ENCODE data around the gene SUN1.
"Not testable (repeated sequence)": the region's sequence is repeated elsewhere in the genome, so short reads cannot be mapped to it uniquely, and the experiment has no call there.

The SUN1 gene

DNA sequence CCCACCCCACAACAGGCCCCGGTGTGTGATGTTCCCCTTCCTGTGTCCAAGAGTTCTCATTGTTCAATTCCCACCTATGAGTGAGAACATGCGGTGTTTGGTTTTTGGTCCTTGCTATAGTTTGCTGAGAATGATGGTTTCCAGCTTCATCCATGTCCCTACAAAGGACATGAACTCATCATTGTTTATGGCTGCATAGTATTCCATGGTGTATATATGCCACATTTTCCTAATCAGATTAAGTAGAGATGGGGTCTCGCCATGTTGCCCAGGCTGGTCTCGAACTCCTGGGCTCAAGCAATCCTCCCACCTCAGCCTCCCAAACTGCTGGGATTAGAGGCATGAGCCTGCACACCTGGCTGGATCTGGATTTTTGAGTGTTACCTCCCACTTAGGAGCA lies 28.5 kb upstream of the SUN1 start:
- not testable (repeated sequence) for DNase-seq (ENCODE audit: low read depth in 1 of 2, low spot score in 1 of 2)

DNA sequence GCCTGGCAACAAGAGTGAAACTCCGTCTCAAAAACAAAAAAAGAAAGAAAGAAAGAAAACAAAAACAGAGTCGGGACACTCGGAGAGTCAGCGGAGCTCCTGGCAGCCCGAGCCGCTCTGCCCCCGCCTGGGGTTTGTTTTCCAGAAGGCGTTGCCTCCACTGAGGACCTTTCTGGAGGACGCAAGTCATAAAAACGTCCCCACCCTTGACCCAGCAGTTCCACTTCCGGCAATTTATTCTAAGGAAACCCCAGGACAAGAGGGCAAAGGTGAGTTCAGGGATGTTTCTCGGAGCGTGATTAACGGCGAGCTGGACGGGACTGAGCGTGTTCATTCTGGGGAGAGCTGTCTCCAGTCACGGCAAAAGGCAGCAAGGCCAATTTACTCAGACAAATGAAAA lies 27.0 kb upstream of the SUN1 start:
- DNase-seq (ENCODE audit: low read depth in 1 of 2, low spot score in 1 of 2) = no peak

- no peak for DNase-seq (ENCODE audit: low read depth in 1 of 2, low spot score in 1 of 2)
These were observed 16.7 kb upstream of the SUN1 start for GRCh38 chr7:815284-816216.

DNA sequence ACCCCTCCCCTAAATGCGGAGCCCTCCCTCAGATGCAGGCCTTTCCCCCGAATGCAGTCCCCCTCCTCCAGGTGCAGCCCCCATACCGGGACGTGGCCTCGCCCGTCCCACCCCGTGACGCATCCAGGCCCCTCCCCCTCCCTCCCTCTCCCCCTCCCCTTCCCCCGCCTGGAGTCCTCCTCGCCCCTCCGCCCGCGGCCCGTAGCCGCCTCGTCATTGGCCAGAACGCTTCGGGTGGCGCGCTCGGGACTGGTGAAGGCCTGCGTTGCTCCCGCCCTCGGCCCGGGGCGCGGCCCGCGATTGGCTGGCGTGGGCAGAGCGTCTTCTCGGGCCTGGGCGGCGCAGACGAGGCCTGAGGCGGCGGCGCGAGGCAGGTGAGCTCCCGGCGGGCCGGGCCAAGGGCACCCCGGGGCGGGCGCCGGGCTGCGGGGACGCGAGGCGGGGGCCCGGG lies 16.0 kb upstream of the SUN1 start:
- DNase-seq (ENCODE audit: low read depth in 1 of 2, low spot score in 1 of 2) = peak; percentile 87 to 93

GRCh38 chr7:816751-817671 lies 15.3 kb upstream of the SUN1 start:
- peak in 1 of 2 donors; percentile 37 for DNase-seq (ENCODE audit: low read depth in 1 of 2, low spot score in 1 of 2)

- DNase-seq (ENCODE audit: low read depth in 1 of 2, low spot score in 1 of 2) = no peak
These were observed 14.1 kb upstream of the SUN1 start for GRCh38 chr7:818031-818699.

- DNase-seq (ENCODE audit: low read depth in 1 of 2, low spot score in 1 of 2) = no peak
These were observed 11.9 kb upstream of the SUN1 start for GRCh38 chr7:820341-820740.

GRCh38 chr7:821688-822087 lies 10.6 kb upstream of the SUN1 start:
- DNase-seq (ENCODE audit: low read depth in 1 of 2, low spot score in 1 of 2) = no peak

DNA sequence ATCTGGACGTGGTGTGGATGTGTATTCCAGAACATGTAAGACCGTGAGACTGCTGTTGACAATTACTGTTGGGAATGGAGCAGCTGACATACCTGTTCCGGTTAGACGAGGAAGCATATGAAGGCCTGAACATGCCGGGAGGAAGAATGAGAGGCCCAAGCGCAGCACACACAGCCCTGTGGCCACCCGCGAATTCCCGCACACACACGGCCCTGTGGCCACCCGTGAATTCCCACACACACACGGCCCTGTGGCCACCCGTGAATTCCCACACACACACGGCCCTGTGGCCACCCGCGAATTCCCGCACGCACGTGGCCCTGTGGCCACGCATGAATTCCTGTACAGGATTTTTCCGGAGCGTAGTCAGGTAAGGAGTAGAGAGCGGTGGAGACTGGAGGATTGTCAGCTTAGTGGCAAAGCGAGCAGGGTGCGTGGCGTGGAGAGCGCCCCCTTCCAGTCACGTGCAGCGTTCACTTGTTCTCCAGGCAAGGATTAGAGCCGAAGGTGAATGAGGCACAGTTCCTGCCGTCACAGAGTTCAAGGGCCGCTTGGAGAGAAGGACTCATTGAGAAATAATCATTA lies 9.5 kb upstream of the SUN1 start:
- no peak for DNase-seq (ENCODE audit: low read depth in 1 of 2, low spot score in 1 of 2)

DNA sequence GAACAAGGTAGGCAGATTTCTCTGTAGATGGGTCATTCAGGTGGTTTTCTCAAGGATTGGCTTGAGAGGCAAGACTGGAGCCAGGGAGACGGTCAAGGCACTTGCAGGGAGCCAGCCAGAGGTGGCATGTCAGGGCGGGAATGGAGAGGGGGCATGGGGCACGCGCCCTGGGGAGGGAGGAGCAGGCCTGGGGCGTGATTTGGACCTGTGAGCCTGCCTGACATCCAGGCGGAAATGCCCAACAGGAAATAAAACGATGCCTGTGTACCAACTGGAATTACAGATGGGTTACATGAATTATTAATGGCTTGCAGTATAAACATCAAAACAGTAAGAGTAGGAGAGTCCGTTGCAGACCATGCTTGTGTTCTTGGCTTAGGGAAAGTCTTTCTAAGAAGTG lies 8.6 kb upstream of the SUN1 start:
- no peak for DNase-seq (ENCODE audit: low read depth in 1 of 2, low spot score in 1 of 2)

- no peak for DNase-seq (ENCODE audit: low read depth in 1 of 2, low spot score in 1 of 2)
These were observed 8.2 kb upstream of the SUN1 start for GRCh38 chr7:824081-824480.

DNA sequence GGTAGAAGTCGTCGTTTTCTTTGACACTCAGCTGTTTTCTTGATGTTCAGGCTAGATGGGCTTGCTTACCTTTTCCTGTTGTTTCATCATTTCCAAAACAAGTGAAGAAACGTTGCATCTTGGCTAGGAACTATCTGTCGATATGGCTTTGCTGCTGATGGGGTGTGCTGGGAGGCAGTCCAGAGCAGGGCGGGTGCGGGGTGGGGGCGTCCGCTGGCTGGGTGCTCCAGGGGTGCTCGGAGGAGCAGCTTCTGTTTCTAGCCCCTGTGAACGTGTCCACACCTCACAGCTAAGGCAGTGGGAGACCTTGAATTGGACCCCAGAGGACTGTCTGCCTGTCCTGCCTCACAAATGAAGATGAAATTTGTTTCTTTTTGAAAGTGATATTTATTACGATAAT lies 7.6 kb upstream of the SUN1 start:
- no peak for DNase-seq (ENCODE audit: low read depth in 1 of 2, low spot score in 1 of 2)

DNA sequence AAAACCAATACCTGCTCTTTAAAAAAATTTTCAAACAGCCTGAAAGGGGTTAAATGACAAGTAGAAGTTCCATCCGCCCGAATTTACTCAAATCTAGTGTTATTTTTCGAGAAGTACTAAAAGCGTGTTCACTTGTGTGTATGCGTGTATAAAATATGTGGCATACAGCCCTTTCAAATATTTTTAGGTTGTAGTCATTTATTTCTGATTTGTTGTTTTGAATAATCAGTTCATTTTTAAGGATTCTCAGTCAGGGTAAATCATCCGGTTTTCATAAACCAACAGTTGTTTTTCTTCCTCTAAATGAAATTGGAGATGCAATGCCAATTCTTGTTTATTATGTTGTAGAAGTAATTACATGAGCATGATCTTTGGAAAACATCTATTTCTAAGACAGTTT lies 6.9 kb upstream of the SUN1 start:
- DNase-seq (ENCODE audit: low read depth in 1 of 2, low spot score in 1 of 2) = no peak

DNA sequence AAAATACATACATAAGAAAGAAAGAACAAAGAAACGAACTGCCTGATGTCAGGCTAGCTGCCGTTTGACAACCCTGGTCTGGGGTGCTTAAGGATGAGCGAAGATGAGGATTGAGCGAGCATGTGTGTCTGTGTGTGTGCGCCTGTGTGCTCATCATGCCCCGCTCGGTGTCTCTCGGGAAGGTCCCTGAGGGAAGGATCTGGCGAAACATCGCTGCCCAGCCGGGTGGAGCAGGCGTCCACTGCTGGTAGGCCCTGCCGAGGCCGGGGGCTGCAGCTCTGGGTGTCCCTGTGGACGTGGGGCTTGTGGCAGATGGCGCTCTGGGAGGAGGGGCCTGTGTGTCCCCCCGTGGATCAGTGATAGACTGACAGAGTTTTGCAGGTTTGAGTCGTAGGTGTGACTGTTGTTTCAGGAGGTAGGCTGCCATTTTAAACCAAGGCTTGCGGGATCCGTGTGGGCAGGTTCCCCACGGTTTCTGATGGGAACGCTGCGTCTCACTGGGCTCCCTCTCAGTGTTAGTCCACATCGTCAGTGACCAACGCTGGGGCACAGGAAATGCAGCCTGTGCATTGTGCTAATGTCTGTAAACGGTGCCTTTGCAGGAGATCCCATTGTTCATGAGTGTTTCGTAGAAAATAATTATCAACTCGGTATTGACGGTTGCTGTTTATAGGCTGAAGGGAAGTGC lies 5.9 kb upstream of the SUN1 start:
- DNase-seq (ENCODE audit: low read depth in 1 of 2, low spot score in 1 of 2) = no peak

DNA sequence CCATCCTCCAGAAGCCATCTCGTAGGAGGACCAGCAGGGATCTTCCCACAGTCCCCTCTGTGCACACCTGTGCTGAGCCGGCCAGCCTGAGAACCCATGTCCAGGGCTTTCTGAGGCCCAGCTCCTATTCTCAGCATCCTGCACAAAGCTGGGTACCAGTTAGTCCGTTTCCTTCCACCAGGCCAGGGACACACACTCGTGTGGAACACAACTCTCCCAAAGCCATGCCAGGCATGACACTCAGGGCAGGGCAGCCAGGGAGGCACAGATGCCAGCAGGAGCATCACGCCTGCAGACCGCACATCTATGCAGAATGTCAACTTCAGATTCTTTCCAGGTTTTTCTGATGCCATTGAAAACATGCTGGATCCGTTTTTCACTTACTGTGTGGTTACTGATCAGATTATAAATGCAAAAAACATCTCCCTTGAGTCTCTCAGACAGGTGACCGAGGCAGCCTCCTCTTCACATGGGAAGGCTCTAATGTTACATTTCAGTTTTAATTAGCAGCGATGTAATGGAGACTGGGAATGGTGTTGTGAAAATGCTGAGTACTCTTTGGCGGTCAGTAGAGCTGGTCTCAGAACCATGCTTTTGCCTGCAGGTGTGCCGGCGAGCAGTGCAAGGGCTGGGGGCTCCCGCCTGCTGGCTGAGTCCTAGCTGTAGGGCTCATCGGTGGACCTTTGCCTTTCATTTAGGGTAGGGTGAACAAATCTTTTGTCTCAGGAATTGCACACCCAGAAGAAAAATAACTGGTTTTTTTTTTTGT lies 3.3 kb upstream of the SUN1 start:
- DNase-seq (ENCODE audit: low read depth in 1 of 2, low spot score in 1 of 2) = no peak

DNA sequence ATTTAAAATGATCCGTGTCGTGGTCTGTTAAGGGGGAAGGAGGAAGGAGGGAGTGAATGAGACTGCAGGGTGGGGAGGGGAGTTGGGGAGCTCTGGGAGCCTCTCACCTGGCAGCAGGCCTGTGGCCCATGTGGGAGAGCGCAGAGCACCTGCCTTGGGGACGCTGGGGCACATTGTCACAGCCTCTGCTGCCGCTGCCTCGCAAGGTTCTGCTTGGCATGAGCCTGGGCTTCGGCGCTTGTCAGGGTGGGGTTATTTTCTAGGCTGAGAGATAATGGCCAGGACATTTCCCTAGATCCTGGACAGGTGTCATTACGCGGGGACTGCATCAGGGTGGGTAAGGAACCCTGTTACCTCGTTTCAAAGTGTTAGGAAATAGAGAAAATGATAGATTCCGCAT lies 2.2 kb upstream of the SUN1 start:
- no peak for DNase-seq (ENCODE audit: low read depth in 1 of 2, low spot score in 1 of 2)

DNA sequence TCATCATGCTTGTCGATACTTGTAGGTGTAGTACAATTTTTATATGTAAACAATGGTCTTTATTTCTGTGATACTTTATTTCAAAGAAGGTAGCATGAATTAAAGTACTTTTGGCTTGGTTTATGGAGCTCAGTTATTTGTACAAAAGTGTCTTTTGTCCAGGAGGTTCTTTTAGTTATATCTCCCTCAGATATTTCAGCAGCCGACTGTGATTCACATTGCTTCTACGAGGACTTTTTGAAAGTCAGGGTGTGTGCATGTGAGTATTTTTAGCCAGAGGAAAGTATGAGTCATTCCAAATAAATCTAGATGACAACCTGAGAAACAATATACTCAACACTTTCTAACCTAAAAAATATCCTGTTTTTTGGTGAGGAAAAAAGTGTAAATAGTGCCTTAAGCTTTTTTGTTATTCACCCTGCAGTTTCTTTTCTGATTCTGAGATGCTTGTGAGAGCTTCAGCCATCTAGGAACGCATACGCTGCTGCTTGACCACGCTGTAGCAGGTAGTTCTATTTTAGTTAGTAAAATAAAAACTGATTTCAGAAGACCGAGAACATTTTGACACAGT lies 595 bp upstream of the SUN1 start:
- DNase-seq (ENCODE audit: low read depth in 1 of 2, low spot score in 1 of 2) = peak in 1 of 2 donors; percentile 43

DNA sequence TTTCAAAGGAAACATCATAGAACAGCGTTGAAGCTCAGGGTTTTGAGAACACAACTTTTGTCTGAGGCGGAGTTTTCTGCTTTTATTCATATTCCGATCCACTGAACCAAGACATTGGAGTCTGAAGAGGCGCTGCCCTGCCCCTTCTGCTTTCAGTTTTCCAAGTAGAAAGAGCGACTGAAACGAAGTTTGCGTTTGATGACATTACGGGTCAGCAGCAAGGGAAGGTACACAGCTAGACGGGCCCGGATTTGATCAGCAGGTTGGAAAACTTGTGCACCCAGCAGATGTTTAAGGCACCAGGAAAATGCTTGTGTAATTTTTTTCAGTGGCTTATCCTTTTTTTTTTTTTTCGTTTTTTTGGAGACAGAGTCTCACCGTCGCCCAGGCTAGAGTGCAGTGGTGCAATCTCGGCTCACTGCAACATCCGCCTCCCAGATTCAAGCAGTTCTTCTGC lies 720 bp downstream of the SUN1 start:
- DNase-seq (ENCODE audit: low read depth in 1 of 2, low spot score in 1 of 2) = no peak

GRCh38 chr7:833601-834258 lies 1.5 kb downstream of the SUN1 start:
- DNase-seq (ENCODE audit: low read depth in 1 of 2, low spot score in 1 of 2) = no peak
